K562 (cell line): Measurements from ENCODE around the gene ADAT3. TPM values are rescaled to one million over a fixed set of nuclear protein-coding genes. Genes with fewer than 3 reads are reported as not detected.

Source experiments
- CEBPZ ChIP-seq: fragments of 150-350 bp; IDR thresholded peaks from 2 replicates; pipeline ENCODE4 v1.6.1; 2014; ENCODE audit warnings: low read depth, mild to moderate bottlenecking, low read length, borderline replicate concordance
- CREB5 ChIP-seq: fragments of 250-450 bp; sonication (Bioruptor Pico); IDR thresholded peaks from 2 replicates; pipeline ENCODE4 v1.5.0; 2020; ENCODE audit warnings: mild to moderate bottlenecking
- FUS ChIP-seq: fragments of 200-400 bp; formaldehyde crosslinking; optimal IDR thresholded peaks from 2 replicates; pipeline ENCODE3; 2017; ENCODE audit warnings: low read depth, low read length
- GABPA ChIP-seq: fragments of 200-800 bp; sonication (Bioruptor generic); conservative IDR thresholded peaks from 2 replicates; pipeline ENCODE4 v1.6.1; 2016; ENCODE audit warnings: low read depth, missing genetic modification characterization, missing compliant biosample characterization
- GABPB2 ChIP-seq: fragments of 250-450 bp; sonication (Bioruptor Pico); conservative IDR thresholded peaks from 2 replicates; pipeline ENCODE4 v1.5.1; 2021; ENCODE audit warnings: mild to moderate bottlenecking
- HDAC8 ChIP-seq: fragments of 450-650 bp; IDR thresholded peaks from 2 replicates; pipeline ENCODE4 v1.6.1; 2016; ENCODE audit warnings: mild to moderate bottlenecking, missing genetic modification characterization, moderate library complexity, missing compliant biosample characterization
- KAT7 ChIP-seq: sonication (generic); formaldehyde crosslinking; IDR thresholded peaks from 2 replicates; pipeline ENCODE4 v1.8.0; 2022; ENCODE audit warnings: missing genetic modification reagents, mild to moderate bottlenecking, borderline replicate concordance
- KLF13 ChIP-seq: fragments of 450-650 bp; IDR thresholded peaks from 2 replicates; pipeline ENCODE4 v1.6.1; 2016; ENCODE audit warnings: missing genetic modification characterization, low read depth, mild to moderate bottlenecking, missing compliant biosample characterization, moderate library complexity, borderline replicate concordance
- POLR2G ChIP-seq: fragments of 200-400 bp; formaldehyde crosslinking; IDR thresholded peaks from 2 replicates; pipeline ENCODE4 v1.6.1; 2017; ENCODE audit warnings: low read depth, mild to moderate bottlenecking, antibody characterized with exemption, low read length, moderate library complexity
- PRMT5 ChIP-seq: sonication (generic); formaldehyde crosslinking; IDR thresholded peaks from 2 replicates; pipeline ENCODE4 v1.5.0; 2020; ENCODE audit warnings: missing genetic modification reagents
- PTTG1 ChIP-seq: fragments of 450-650 bp; IDR thresholded peaks from 2 replicates; pipeline ENCODE4 v1.6.1; 2016; ENCODE audit warnings: low read depth, mild to moderate bottlenecking, missing genetic modification characterization, missing compliant biosample characterization
- SMAD4 ChIP-seq: fragments of 250-450 bp; sonication (Bioruptor Pico); conservative IDR thresholded peaks from 2 replicates; pipeline ENCODE4 v1.8.0; 2021; ENCODE audit warnings: inconsistent platforms, mild to moderate bottlenecking, moderate library complexity
- STAT6 ChIP-seq: sonication (generic); formaldehyde crosslinking; IDR thresholded peaks from 2 replicates; pipeline ENCODE4 v1.8.1; 2023; ENCODE audit warnings: mild to moderate bottlenecking, missing genetic modification reagents
- TFAM ChIP-seq: fragments of 250-450 bp; sonication (Bioruptor Pico); conservative IDR thresholded peaks from 2 replicates; pipeline ENCODE4 v1.5.0; 2021; ENCODE audit warnings: mild to moderate bottlenecking, moderate library complexity
- ZFP30 ChIP-seq: fragments of 250-450 bp; sonication (Bioruptor Pico); IDR thresholded peaks from 2 replicates; pipeline ENCODE4 v1.8.0; 2022; ENCODE audit warnings: moderate library complexity, mild to moderate bottlenecking, inconsistent platforms, borderline replicate concordance
- ZNF165 ChIP-seq: fragments of 250-450 bp; sonication (Bioruptor Pico); IDR thresholded peaks from 2 replicates; pipeline ENCODE4 v1.4.0; 2020; ENCODE audit warnings: borderline replicate concordance
- ZNF583 ChIP-seq: fragments of 250-450 bp; sonication (Bioruptor Pico); IDR thresholded peaks from 2 replicates; pipeline ENCODE4 v1.4.0; 2020
- ZNF778 ChIP-seq: fragments of 450-650 bp; formaldehyde crosslinking; IDR thresholded peaks from 2 replicates; pipeline ENCODE4 v1.4.0; 2020; ENCODE audit warnings: mild to moderate bottlenecking, moderate library complexity
- ZNF780A ChIP-seq: fragments of 250-450 bp; sonication (Bioruptor Pico); IDR thresholded peaks from 2 replicates; pipeline ENCODE4 v1.5.0; 2021; ENCODE audit warnings: mild to moderate bottlenecking
- polyA plus RNA-seq, 8 experiments: library from polyadenylated mRNA; depleted of rRNA in 4 of 8; stranded (reverse) in 5 of 8; unstranded in 3 of 8; fragments of >200 nt; fragmentation: Nextera tagmentation in 2 of 8; fragmentation: Illumina TruSeq in 1 of 8; extraction: Ambion mirVana in 2 of 8; extraction: Trizol in 1 of 8; gene quantifications; 2 replicates each; pipeline versions ENCODE4 v1.2.1 to v1.2.3, GENCODE V29; 2011 to 2014; ENCODE audit warnings: inconsistent platforms in 1 of 8, missing spikeins in 1 of 8
- total RNA-seq, 7 experiments: library from RNA; depleted of rRNA in 6 of 7; stranded (reverse); fragments of >200 nt in 6 of 7; fragmentation: Illumina TruSeq in 2 of 7; extraction: Trizol in 2 of 7; gene quantifications; 2 replicates each; pipeline versions ENCODE4 v1.2.1 to v1.2.3, GENCODE V29; 2011 to 2021; ENCODE audit warnings: low replicate concordance in 1 of 7

The ADAT3 gene
- total and polyA plus RNA-seq, 9 of the 15 experiments (the other 6 are each of a cell fraction or from before 2014, with no cell fraction given) = 0.67 to 15.6 (median 7.8) TPM; not detected in 4

- no peak for TF ChIP-seq CEBPZ
- TF ChIP-seq PRMT5 (CRISPR knock-in tag) = no peak
- TF ChIP-seq TFAM (CRISPR knock-in tag) = no peak
- 0 out of 2 replicates have a peak, but pooled peaks have one; percentile 61 for TF ChIP-seq KLF13 (tag)
- 0 out of 2 replicates have a peak, but pooled peaks have one; percentile 48 for TF ChIP-seq SMAD4 (CRISPR knock-in tag)
- TF ChIP-seq KAT7 (CRISPR knock-in tag) = no peak
- no peak for TF ChIP-seq ZNF778 (CRISPR knock-in tag)
- peak; percentile 47 for TF ChIP-seq POLR2G
- no peak for TF ChIP-seq STAT6 (CRISPR knock-in tag)
- TF ChIP-seq FUS = no peak
- no peak for TF ChIP-seq GABPB2 (CRISPR knock-in tag)
- no peak for TF ChIP-seq ZFP30 (CRISPR knock-in tag)
- TF ChIP-seq HDAC8 (tag) = no peak
- no peak for TF ChIP-seq ZNF780A (CRISPR knock-in tag)
- no peak for TF ChIP-seq ZNF583 (CRISPR knock-in tag)
- TF ChIP-seq PTTG1 (tag) = no peak
- no peak for TF ChIP-seq GABPA (tag)
- TF ChIP-seq ZNF165 (CRISPR knock-in tag) = no peak
- no peak for TF ChIP-seq CREB5
Measured at GRCh38 chr19:1862424-1863327, 42.5 kb upstream of the ADAT3 start (continued).
